Loucy (cell line): ENCODE measurements around the gene PAX5.

Experiments used
- H2AFZ ChIP-seq: fragments of 200-600 bp; sonication (generic); 2 replicates; pipeline ENCODE4 v1.6.0; 2016; ENCODE audit warnings: antibody characterized with exemption, mild to moderate bottlenecking, low read length, moderate library complexity
- H3F3A ChIP-seq: fragments of 200-600 bp; 2 replicates; pipeline ENCODE4 v1.6.0; 2016; ENCODE audit warnings: antibody characterized with exemption, low read depth, mild to moderate bottlenecking
- H3K27me3 ChIP-seq: fragments of 200-600 bp; sonication (generic); 2 replicates; pipeline ENCODE4 v1.6.1; 2014; ENCODE audit warnings: low read length, mild to moderate bottlenecking; ENCODE audit not compliant: insufficient read depth, poor library complexity, severe bottlenecking
- H3K36me3 ChIP-seq: fragments of 200-600 bp; sonication (generic); 2 replicates; pipeline ENCODE4 v1.6.1; 2016; ENCODE audit warnings: low read length; ENCODE audit not compliant: insufficient read depth
- H3K4me1 ChIP-seq: fragments of 200-600 bp; sonication (generic); 2 replicates; pipeline ENCODE4 v1.5.1; 2014; ENCODE audit warnings: low read length, mild to moderate bottlenecking; ENCODE audit not compliant: insufficient read depth, poor library complexity, severe bottlenecking
- H3K4me2 ChIP-seq: fragments of 200-600 bp; sonication (generic); 2 replicates; pipeline ENCODE4 v1.6.0; 2014; ENCODE audit warnings: antibody characterized with exemption, low read length, low read depth, mild to moderate bottlenecking; ENCODE audit not compliant: poor library complexity, severe bottlenecking
- H3K4me3 ChIP-seq: fragments of 200-600 bp; sonication (generic); 2 replicates; pipeline ENCODE4 v1.5.1; 2014; ENCODE audit warnings: low read length, mild to moderate bottlenecking, mixed read lengths; ENCODE audit not compliant: poor library complexity, severe bottlenecking
- H3K79me2 ChIP-seq: fragments of 200-600 bp; sonication (generic); 2 replicates; pipeline ENCODE4 v1.6.1; 2014; ENCODE audit warnings: low read length; ENCODE audit not compliant: insufficient read depth
- H3K9ac ChIP-seq: fragments of 200-600 bp; sonication (generic); 2 replicates; pipeline ENCODE4 v1.6.0; 2014; ENCODE audit warnings: mild to moderate bottlenecking, low read depth, low read length, moderate library complexity; ENCODE audit not compliant: poor library complexity, severe bottlenecking
- H3K9me2 ChIP-seq: fragments of 200-600 bp; sonication (generic); replicated peaks from 2 replicates; pipeline ENCODE4 v1.6.1; 2016; ENCODE audit warnings: low read depth, low read length, mixed read lengths
- H3K9me3 ChIP-seq: fragments of 200-600 bp; sonication (generic); 2 replicates; pipeline ENCODE4 v1.6.1; 2014; ENCODE audit warnings: mild to moderate bottlenecking, antibody characterized with exemption, low read length, low read depth; ENCODE audit not compliant: insufficient read depth
- H4K20me1 ChIP-seq: fragments of 200-600 bp; sonication (generic); 2 replicates; pipeline ENCODE4 v1.6.0; 2014; ENCODE audit warnings: antibody characterized with exemption, low read length, mild to moderate bottlenecking; ENCODE audit not compliant: insufficient read depth, poor library complexity, severe bottlenecking
- EZH2phosphoT487 ChIP-seq: fragments of 200-600 bp; IDR thresholded peaks from 2 replicates; pipeline ENCODE4 v1.6.1; 2018; ENCODE audit warnings: antibody characterized with exemption, mild to moderate bottlenecking, moderate library complexity, borderline replicate concordance
- TF ChIP-seq, protein P1 (sequence below): fragments of 200-600 bp; sonication (generic); conservative IDR thresholded peaks from 2 replicates; pipeline ENCODE4 v1.5.1; 2014; ENCODE audit warnings: mild to moderate bottlenecking, antibody characterized with exemption, low read length

Gene PAX5

DNA sequence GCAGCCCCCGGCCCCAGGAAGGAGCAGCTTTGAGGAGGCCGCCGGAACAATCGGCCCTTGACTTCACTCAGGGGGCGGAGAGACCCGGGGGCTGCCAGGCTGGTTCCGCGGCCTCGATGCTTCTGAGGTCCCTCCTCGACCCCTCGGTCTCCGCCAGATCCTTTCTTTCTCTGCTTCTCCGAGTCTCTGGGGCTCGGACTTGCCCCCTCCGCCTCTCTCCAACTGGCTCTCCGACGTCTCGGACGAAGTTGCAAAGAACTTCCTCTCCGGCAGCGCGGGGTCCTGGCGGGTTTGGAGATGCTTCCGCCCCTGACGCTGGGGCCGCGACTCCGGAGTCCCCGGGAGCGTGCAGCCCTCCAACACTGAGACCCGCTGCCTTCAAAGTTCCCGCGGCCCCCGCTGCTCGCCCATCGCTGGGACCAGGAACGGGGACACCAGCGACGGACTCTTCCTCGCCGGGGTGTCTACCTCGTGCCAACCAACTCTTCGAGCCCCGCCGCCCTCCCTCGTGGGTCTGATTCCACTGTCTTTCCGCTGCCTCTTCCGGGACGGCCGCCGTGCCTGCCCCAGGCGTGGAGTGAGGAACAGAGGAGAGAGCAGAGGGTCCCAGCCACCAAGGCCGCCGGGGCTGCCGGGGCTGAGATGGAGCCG, 7.0 kb downstream of the PAX5 start:
- no peak for TF ChIP-seq EZH2phosphoT487
- TF ChIP-seq, protein P1, sequence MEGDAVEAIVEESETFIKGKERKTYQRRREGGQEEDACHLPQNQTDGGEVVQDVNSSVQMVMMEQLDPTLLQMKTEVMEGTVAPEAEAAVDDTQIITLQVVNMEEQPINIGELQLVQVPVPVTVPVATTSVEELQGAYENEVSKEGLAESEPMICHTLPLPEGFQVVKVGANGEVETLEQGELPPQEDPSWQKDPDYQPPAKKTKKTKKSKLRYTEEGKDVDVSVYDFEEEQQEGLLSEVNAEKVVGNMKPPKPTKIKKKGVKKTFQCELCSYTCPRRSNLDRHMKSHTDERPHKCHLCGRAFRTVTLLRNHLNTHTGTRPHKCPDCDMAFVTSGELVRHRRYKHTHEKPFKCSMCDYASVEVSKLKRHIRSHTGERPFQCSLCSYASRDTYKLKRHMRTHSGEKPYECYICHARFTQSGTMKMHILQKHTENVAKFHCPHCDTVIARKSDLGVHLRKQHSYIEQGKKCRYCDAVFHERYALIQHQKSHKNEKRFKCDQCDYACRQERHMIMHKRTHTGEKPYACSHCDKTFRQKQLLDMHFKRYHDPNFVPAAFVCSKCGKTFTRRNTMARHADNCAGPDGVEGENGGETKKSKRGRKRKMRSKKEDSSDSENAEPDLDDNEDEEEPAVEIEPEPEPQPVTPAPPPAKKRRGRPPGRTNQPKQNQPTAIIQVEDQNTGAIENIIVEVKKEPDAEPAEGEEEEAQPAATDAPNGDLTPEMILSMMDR = no peak
- Histone ChIP-seq H3F3A (no peaks in the 10 kb centered on the region), H3K9me2 (no peaks in the 10 kb centered on the region), H4K20me1 (no peaks in the 10 kb centered on the region), H3K4me1 (peaks cover 4% of the 10 kb centered on the region), H3K27me3 (peaks cover 15% of the 10 kb centered on the region), H3K9me3 (no peaks in the 10 kb centered on the region), H3K36me3 (no peaks in the 10 kb centered on the region), H3K4me2 (no peak overlapping the region), H2AFZ (no peak overlapping the region), H3K9ac (no peak overlapping the region), H3K79me2 (no peaks in the 10 kb centered on the region), H3K4me3 (no peak overlapping the region)

DNA sequence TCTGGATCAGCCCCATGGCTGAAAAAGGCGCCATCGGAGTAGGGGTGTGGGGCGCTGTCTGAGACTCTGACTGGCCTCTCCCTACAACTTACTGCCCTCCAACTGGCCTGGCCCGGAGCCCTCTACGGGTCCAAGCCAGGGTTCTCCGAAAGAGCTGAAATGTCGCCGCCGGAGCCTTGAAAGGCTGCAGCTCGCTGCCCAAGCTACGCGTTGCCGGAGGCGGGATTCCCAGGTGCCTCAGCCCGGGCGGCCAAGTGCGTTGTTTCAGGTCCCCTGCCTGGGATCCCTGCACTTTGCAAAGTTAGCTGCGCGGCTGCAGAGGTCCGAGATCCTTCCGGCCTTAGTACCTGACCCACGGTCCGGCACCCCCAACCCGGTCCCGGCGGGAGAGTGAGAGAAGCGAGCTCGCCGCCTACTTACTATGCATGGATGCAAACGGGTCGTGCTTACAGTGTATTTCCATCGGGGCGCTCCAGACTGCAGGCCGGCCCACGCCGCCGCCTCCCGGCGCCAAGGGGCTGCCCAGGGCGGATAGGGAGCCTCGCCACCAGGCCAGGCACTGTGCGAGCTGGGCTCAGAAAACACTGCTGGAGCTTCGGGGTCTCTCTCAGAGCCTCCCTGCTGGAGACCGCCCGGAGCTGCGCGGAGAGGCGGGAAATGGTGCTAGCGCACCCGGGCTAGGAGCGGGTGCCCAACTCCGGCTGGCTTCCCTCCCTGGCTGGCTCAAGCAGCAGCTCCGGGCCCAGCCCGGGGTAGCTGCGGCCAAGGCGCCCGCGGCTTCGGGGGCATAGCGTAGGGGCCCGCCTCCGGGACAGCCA, 7.7 kb downstream of the PAX5 start:
- H2AFZ ChIP-seq = no peak overlapping the region
- H3K79me2 ChIP-seq = no peaks in the 10 kb centered on the region
- no peak overlapping the region for H3K9ac ChIP-seq

DNA sequence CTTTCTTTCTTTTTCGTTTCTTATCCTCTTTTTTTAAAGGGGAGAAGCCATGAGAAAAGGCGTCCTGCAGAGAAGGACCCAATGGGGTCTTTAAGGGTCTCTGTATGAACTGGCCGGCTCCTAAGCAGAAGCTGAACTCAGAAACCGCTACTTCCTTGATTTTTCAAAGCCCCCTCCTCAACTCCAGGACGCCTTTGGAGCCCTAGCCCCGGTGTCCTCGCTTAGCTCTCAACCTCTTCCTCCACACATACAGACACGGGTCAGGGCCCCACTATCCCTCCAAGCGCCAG, 8.3 kb downstream of the PAX5 start:
- Histone ChIP-seq H3K4me3 (no peak overlapping the region), H3K9me3 (no peaks in the 10 kb centered on the region), H3F3A (no peaks in the 10 kb centered on the region), H3K36me3 (no peaks in the 10 kb centered on the region), H3K9me2 (no peaks in the 10 kb centered on the region), H3K4me1 (peaks cover 4% of the 10 kb centered on the region), H3K9ac (no peak overlapping the region), H2AFZ (no peak overlapping the region), H3K27me3 (peaks cover 22% of the 10 kb centered on the region), H3K79me2 (no peaks in the 10 kb centered on the region), H4K20me1 (no peaks in the 10 kb centered on the region), H3K4me2 (no peak overlapping the region)
- TF ChIP-seq, protein P1 = no peak
- TF ChIP-seq EZH2phosphoT487 = no peak

More for the DNA sequence above, 7.7 kb downstream of the PAX5 start:
- H4K20me1 ChIP-seq = no peaks in the 10 kb centered on the region
- no peaks in the 10 kb centered on the region for H3K9me2 ChIP-seq
- H3K9me3 ChIP-seq = no peaks in the 10 kb centered on the region
- H3K4me1 ChIP-seq = peaks cover 4% of the 10 kb centered on the region
- no peak for TF ChIP-seq EZH2phosphoT487
- TF ChIP-seq, protein P1 = no peak
- H3K36me3 ChIP-seq = no peaks in the 10 kb centered on the region
- H3K4me2 ChIP-seq = no peak overlapping the region
- H3F3A ChIP-seq = no peaks in the 10 kb centered on the region
- H3K4me3 ChIP-seq = no peak overlapping the region
- H3K27me3 ChIP-seq = peaks cover 22% of the 10 kb centered on the region
